H1 (cell line): ENCODE measurements around the gene NUDT9.

Experiments
- CEBPB ChIP-seq: IDR thresholded peaks from 2 replicates; pipeline ENCODE4 v1.6.1; 2012; ENCODE audit warnings: low read depth, low read length
- EP300 ChIP-seq, 2 experiments: IDR thresholded peaks; 1 replicate in 1 of 2; 2 replicates in 1 of 2; pipeline ENCODE4 v1.6.1; 2011 to 2012; ENCODE audit warnings: low read depth in 2 of 2, low read length in 2 of 2, mild to moderate bottlenecking in 2 of 2, borderline replicate concordance in 1 of 2, inconsistent platforms in 1 of 2, moderate library complexity in 1 of 2
- EZH2 ChIP-seq: fragments of 200-600 bp; sonication (generic); IDR thresholded peaks from 2 replicates; pipeline ENCODE4 v1.7.1; 2012; ENCODE audit warnings: low read depth, mild to moderate bottlenecking, moderate library complexity, low read length, inconsistent platforms; ENCODE audit not compliant: severe bottlenecking
- GABPA ChIP-seq: IDR thresholded peaks from 2 replicates; pipeline ENCODE4 v1.6.1; 2011; ENCODE audit warnings: mild to moderate bottlenecking, low read length, moderate library complexity, borderline replicate concordance; ENCODE audit not compliant: insufficient read depth
- NRF1 ChIP-seq: IDR thresholded peaks from 2 replicates; pipeline ENCODE4 v1.6.1; 2011; ENCODE audit warnings: mild to moderate bottlenecking, low read depth, low read length, improper control_type of control experiment
- POLR2A ChIP-seq, 2 experiments: IDR thresholded peaks; 1 replicate in 1 of 2; 2 replicates in 1 of 2; pipeline ENCODE4 v1.6.1; 2011; ENCODE audit warnings: low read depth in 2 of 2, low read length in 2 of 2, mild to moderate bottlenecking in 2 of 2; ENCODE audit errors: control extremely low read depth in 1 of 2
- POLR2AphosphoS5 ChIP-seq: IDR thresholded peaks from 2 replicates; pipeline ENCODE4 v1.6.1; 2011; ENCODE audit warnings: low read depth, low read length
- SIN3A ChIP-seq, 2 experiments: IDR thresholded peaks in 1 of 2; conservative IDR thresholded peaks in 1 of 2; 2 replicates each; pipeline ENCODE4 v1.6.1; 2011 to 2012; ENCODE audit warnings: low read length in 2 of 2, improper control_type of control experiment in 1 of 2, low read depth in 1 of 2, mild to moderate bottlenecking in 1 of 2
- TAF1 ChIP-seq: IDR thresholded peaks from 2 replicates; pipeline ENCODE4 v1.6.1; 2011; ENCODE audit warnings: mild to moderate bottlenecking, low read depth, low read length
- YY1 ChIP-seq: IDR thresholded peaks from 2 replicates; pipeline ENCODE4 v1.6.1; 2011; ENCODE audit warnings: low read depth, mild to moderate bottlenecking, low read length
- TF ChIP-seq, protein P1 (sequence below), 3 experiments: IDR thresholded peaks; 1 replicate in 2 of 3; 2 replicates in 1 of 3; pipeline versions ENCODE4 v1.5.1 to v1.6.1; 2011; ENCODE audit warnings: low read length in 3 of 3, mild to moderate bottlenecking in 3 of 3, inconsistent platforms in 2 of 3, low read depth in 1 of 3, moderate library complexity in 1 of 3; ENCODE audit not compliant: insufficient read depth in 1 of 3; ENCODE audit errors: control extremely low read depth in 1 of 3

DNA sequence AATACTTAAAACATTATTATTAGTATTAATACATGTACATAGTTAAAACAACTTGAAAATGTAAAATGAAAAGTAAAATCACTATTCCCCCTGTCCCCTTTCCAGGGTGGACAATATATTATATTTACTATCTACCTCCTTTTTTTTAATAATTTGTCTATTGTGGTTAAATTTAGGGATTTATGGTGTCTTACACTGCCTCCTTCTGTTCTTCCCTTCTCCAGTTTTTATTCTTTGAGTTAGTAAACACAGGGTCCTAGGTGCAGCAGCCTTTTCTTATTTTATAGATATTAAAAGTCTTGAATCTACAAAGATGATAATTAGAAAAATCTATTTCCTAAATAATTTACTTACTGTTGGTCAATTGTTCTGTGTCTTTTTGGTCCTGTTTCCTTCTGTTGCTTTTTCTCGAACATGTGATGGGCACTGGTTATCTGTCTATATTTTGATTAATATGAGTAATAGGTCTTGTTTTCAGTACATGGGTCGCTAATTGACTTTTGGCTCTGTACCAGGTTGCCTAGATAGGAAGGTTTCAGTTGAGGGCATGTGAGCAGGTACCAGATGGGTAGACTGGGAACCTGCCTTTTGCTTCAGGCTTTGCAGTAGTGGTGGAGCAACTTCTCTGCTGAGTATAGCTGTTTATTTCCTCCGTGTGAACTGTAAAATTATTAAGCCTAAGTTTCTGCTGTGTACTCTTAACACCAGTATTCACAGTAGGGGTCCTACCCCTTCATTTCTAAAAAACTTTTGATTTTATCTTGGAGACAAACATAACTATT lies 1.1 kb downstream of the NUDT9 start:
- no peak for TF ChIP-seq YY1
- TF ChIP-seq, protein P1, sequence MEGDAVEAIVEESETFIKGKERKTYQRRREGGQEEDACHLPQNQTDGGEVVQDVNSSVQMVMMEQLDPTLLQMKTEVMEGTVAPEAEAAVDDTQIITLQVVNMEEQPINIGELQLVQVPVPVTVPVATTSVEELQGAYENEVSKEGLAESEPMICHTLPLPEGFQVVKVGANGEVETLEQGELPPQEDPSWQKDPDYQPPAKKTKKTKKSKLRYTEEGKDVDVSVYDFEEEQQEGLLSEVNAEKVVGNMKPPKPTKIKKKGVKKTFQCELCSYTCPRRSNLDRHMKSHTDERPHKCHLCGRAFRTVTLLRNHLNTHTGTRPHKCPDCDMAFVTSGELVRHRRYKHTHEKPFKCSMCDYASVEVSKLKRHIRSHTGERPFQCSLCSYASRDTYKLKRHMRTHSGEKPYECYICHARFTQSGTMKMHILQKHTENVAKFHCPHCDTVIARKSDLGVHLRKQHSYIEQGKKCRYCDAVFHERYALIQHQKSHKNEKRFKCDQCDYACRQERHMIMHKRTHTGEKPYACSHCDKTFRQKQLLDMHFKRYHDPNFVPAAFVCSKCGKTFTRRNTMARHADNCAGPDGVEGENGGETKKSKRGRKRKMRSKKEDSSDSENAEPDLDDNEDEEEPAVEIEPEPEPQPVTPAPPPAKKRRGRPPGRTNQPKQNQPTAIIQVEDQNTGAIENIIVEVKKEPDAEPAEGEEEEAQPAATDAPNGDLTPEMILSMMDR (IDR thresholded peaks at IDR 0.05; ENCODE audit: control extremely low read depth in 1 of 3, insufficient read depth in 1 of 3, low read depth in 1 of 3, low read length in 3 of 3), result no peak
- no peak for TF ChIP-seq SIN3A (conservative IDR thresholded peaks at IDR 0.05 in 1 of 2, IDR thresholded peaks at IDR 0.05 in 1 of 2; ENCODE audit: low read depth in 1 of 2, low read length in 2 of 2)
- no peak for TF ChIP-seq POLR2A (IDR thresholded peaks at IDR 0.05; ENCODE audit: control extremely low read depth in 1 of 2, low read depth in 2 of 2, low read length in 2 of 2)
- no peak for TF ChIP-seq EZH2
- TF ChIP-seq NRF1, result no peak
- no peak for TF ChIP-seq TAF1
- no peak for TF ChIP-seq CEBPB
- no peak for TF ChIP-seq GABPA
- TF ChIP-seq POLR2AphosphoS5, result no peak
- no peak for TF ChIP-seq EP300 (IDR thresholded peaks at IDR 0.05; ENCODE audit: borderline replicate concordance in 1 of 2, low read depth in 2 of 2, low read length in 2 of 2)
